SK-N-SH (cell line): ENCODE results near the gene CXCL10. TPM values are rescaled to one million over a fixed set of nuclear protein-coding genes. Genes with fewer than 3 reads are reported as not detected.
"Not testable (repeated sequence)": the region's sequence is repeated elsewhere in the genome, so short reads cannot be mapped to it uniquely, and the experiment has no call there.

Source experiments
- CTCF ChIA-PET: fragments of 300-600, 350-600 bp; formaldehyde crosslinking; extraction: SDS; loops from one replicate; lab custom pipeline; 2021; lab: Yijun Ruan, JAX
- POLR2A ChIA-PET: fragments of 350-600 bp; sonication (Branson Sonifier 250); formaldehyde crosslinking; extraction: SDS; loops from one replicate; lab custom pipeline; 2020; ENCODE audit warnings: antibody characterized with exemption, inconsistent platforms; lab: Yijun Ruan, JAX
- DNase-seq: peaks from one replicate; pipeline ENCODE4 v3.0.0; 2012
- H2AFZ ChIP-seq: fragments of 200-600 bp; sonication (generic); 2 replicates; pipeline ENCODE4 v1.8.1; 2016; ENCODE audit warnings: antibody characterized with exemption, mild to moderate bottlenecking, low read depth
- H3F3A ChIP-seq: fragments of 200-600 bp; sonication (generic); replicated peaks from 2 replicates; pipeline ENCODE3; 2016; ENCODE audit warnings: antibody characterized with exemption, mild to moderate bottlenecking; ENCODE audit not compliant: insufficient read depth
- H3K27ac ChIP-seq, 2 experiments: fragments of 200-500 bp in 1 of 2; fragments of 200-600 bp in 1 of 2; sonication (Bioruptor generic) in 1 of 2; sonication (generic), shearing (Covaris generic) in 1 of 2; 2 replicates each; pipeline versions ENCODE4 v1.5.1 to v1.6.1; 2014 to 2016; ENCODE audit warnings: low read depth in 2 of 2, inconsistent platforms in 1 of 2, low read length in 1 of 2, mild to moderate bottlenecking in 1 of 2, mixed read lengths in 1 of 2
- H3K27me3 ChIP-seq: fragments of 200-600 bp; sonication (generic), shearing (Covaris generic); 2 replicates; pipeline ENCODE4 v1.6.1; 2016; ENCODE audit warnings: mixed run types; ENCODE audit not compliant: insufficient read depth
- H3K36me3 ChIP-seq, 2 experiments: fragments of 200-500 bp in 1 of 2; fragments of 200-600 bp in 1 of 2; sonication (Bioruptor generic) in 1 of 2; sonication (generic) in 1 of 2; replicated peaks in 1 of 2; 2 replicates each; pipeline versions ENCODE3 to v1.5.1; 2014 to 2016; ENCODE audit warnings: low read length in 1 of 2, mild to moderate bottlenecking in 1 of 2; ENCODE audit not compliant: insufficient read depth in 2 of 2, control insufficient read depth in 1 of 2
- H3K4me1 ChIP-seq, 2 experiments: fragments of 200-500 bp in 1 of 2; fragments of 200-600 bp in 1 of 2; sonication (Bioruptor generic) in 1 of 2; sonication (generic), shearing (Covaris generic) in 1 of 2; 2 replicates each; pipeline versions ENCODE4 v1.5.1 to v1.6.1; 2014 to 2016; ENCODE audit warnings: low read depth in 1 of 2, low read length in 1 of 2, mixed run types in 1 of 2; ENCODE audit not compliant: insufficient read depth in 2 of 2, control insufficient read depth in 1 of 2
- H3K4me2 ChIP-seq: fragments of 200-600 bp; sonication (generic), shearing (Covaris generic); 2 replicates; pipeline ENCODE4 v1.6.1; 2017; ENCODE audit warnings: mixed run types
- H3K4me3 ChIP-seq, 2 experiments: fragments of 200-500 bp in 1 of 2; fragments of 200-600 bp in 1 of 2; sonication (Bioruptor generic) in 1 of 2; sonication (generic), shearing (Covaris generic) in 1 of 2; 2 replicates each; pipeline versions ENCODE4 v1.5.1 to v1.8.1; 2014 to 2016; ENCODE audit warnings: low read depth in 2 of 2, inconsistent platforms in 1 of 2, low read length in 1 of 2, mild to moderate bottlenecking in 1 of 2, mixed read lengths in 1 of 2, moderate library complexity in 1 of 2
- H3K79me2 ChIP-seq: fragments of 200-600 bp; sonication (generic); 2 replicates; pipeline ENCODE4 v1.8.1; 2017; ENCODE audit warnings: mild to moderate bottlenecking; ENCODE audit not compliant: insufficient read depth
- H3K9ac ChIP-seq: fragments of 200-600 bp; sonication (generic); 2 replicates; pipeline ENCODE4 v1.6.1; 2017; ENCODE audit warnings: mixed run types
- H3K9me2 ChIP-seq: fragments of 200-600 bp; sonication (generic); 2 replicates; pipeline ENCODE4 v1.6.1; 2017; ENCODE audit warnings: mixed run types
- H3K9me3 ChIP-seq: fragments of 200-600 bp; sonication (generic); 2 replicates; pipeline ENCODE4 v1.6.1; 2017; ENCODE audit warnings: mixed run types, mild to moderate bottlenecking, moderate library complexity
- H4K20me1 ChIP-seq: fragments of 200-600 bp; sonication (generic); 2 replicates; pipeline ENCODE4 v1.6.1; 2017; ENCODE audit warnings: mild to moderate bottlenecking, mixed run types; ENCODE audit not compliant: insufficient read depth
- CHD2 ChIP-seq: fragments of 150-350 bp; IDR thresholded peaks from 2 replicates; pipeline ENCODE4 v1.6.1; 2018; ENCODE audit warnings: low read length; ENCODE audit not compliant: partially characterized antibody
- ELF1 ChIP-seq: IDR thresholded peaks from 2 replicates; pipeline ENCODE4 v1.4.0; 2012
- FOSL2 ChIP-seq: IDR thresholded peaks from 2 replicates; pipeline ENCODE4 v1.4.0; 2012; ENCODE audit warnings: low read depth, mild to moderate bottlenecking, moderate library complexity, borderline replicate concordance
- FOXM1 ChIP-seq: IDR thresholded peaks from 2 replicates; pipeline ENCODE4 v1.4.0; 2012; ENCODE audit warnings: low read depth, mild to moderate bottlenecking
- GABPA ChIP-seq: IDR thresholded peaks from 2 replicates; pipeline ENCODE4 v1.4.0; 2012; ENCODE audit warnings: low read depth, mild to moderate bottlenecking
- GATA2 ChIP-seq: sonication (generic); formaldehyde crosslinking; IDR thresholded peaks from 2 replicates; pipeline ENCODE4 v1.5.0; 2020; ENCODE audit warnings: mild to moderate bottlenecking, missing genetic modification reagents
- MAX ChIP-seq: IDR thresholded peaks from 2 replicates; pipeline ENCODE4 v1.4.0; 2012; ENCODE audit warnings: low read depth
- MEF2A ChIP-seq: IDR thresholded peaks from 2 replicates; pipeline ENCODE4 v1.4.0; 2012; ENCODE audit warnings: low read depth, borderline replicate concordance
- POLR2AphosphoS5 ChIP-seq: IDR thresholded peaks from 2 replicates; pipeline ENCODE4 v1.6.1; 2012; ENCODE audit warnings: low read depth, low read length
- RAD21 ChIP-seq: IDR thresholded peaks from 2 replicates; pipeline ENCODE4 v1.6.1; 2012; ENCODE audit warnings: mild to moderate bottlenecking, low read length
- RXRA ChIP-seq: IDR thresholded peaks from 2 replicates; pipeline ENCODE4 v1.4.0; 2012; ENCODE audit warnings: low read depth, mild to moderate bottlenecking, borderline replicate concordance
- SIN3A ChIP-seq: IDR thresholded peaks from 2 replicates; pipeline ENCODE4 v1.6.1; 2012; ENCODE audit warnings: low read depth, mild to moderate bottlenecking, low read length, moderate library complexity, borderline replicate concordance
- SMC3 ChIP-seq: IDR thresholded peaks from 2 replicates; pipeline ENCODE4 v1.6.1; 2012; ENCODE audit warnings: low read depth, low read length, improper control_type of control experiment
- TAF1 ChIP-seq: IDR thresholded peaks from 2 replicates; pipeline ENCODE4 v1.6.1; 2012; ENCODE audit warnings: low read depth, mild to moderate bottlenecking, low read length, moderate library complexity, borderline replicate concordance
- TEAD4 ChIP-seq: IDR thresholded peaks from 2 replicates; pipeline ENCODE4 v1.4.0; 2012; ENCODE audit warnings: mild to moderate bottlenecking, borderline replicate concordance; ENCODE audit not compliant: insufficient read depth
- WGBS: methylation state at CpG from one replicate; pipeline ENCODE4 v1.1.6; 2017; ENCODE audit warnings: low lambda C conversion rate; 5-methylcytosine and 5-hydroxymethylcytosine counted together
- polyA plus RNA-seq, 3 experiments: library from polyadenylated mRNA; depleted of rRNA; stranded (reverse); fragments of >200 nt; gene quantifications; 2 replicates each; pipeline ENCODE4 v1.2.3, GENCODE V29; 2012
- TF ChIP-seq, protein P1 (sequence below): fragments of 150-350 bp; IDR thresholded peaks from 2 replicates; pipeline ENCODE4 v1.6.1; 2017; ENCODE audit warnings: antibody characterized with exemption, low read length, low read depth, borderline replicate concordance
- TF ChIP-seq, protein P2 (sequence below): IDR thresholded peaks from 2 replicates; pipeline ENCODE4 v1.4.0; 2012; ENCODE audit warnings: low read depth, borderline replicate concordance

Gene CXCL10
- polyA plus RNA-seq, 1 of the 3 experiments (the other 2 are of a cell fraction): not detected

- Histone ChIP-seq H4K20me1 (no peaks in the 10 kb centered on the region), H3K4me1 (no peaks in the 10 kb centered on the region), H3K9me2 (no peaks in the 10 kb centered on the region), H3K79me2 (no peaks in the 10 kb centered on the region), H3K36me3 (no peaks in the 10 kb centered on the region), H3K27ac (no peak overlapping the region), H3K4me3 (no peak overlapping the region), H3K9me3 (no peaks in the 10 kb centered on the region), H3K9ac (no peak overlapping the region), H2AFZ (no peak overlapping the region), H3F3A (no peaks in the 10 kb centered on the region), H3K4me2 (no peak overlapping the region), H3K27me3 (peaks cover 5% of the 10 kb centered on the region; the same call in 1 of the 2 replicates)
- ChIA-PET CTCF (interaction anchor here (1.5 kb wide), 2 partner anchors 59 to 66 kb away, joined by 3 to 4 read pairs; no protein-coding TSS in a partner anchor), POLR2A (no interaction called here)
- 13% methylated on average over 1 of the region's 1 CpG for WGBS
- no peak for DNase-seq
- no peak for TF ChIP-seq POLR2AphosphoS5
- no peak for TF ChIP-seq RXRA
- TF ChIP-seq, protein P1, sequence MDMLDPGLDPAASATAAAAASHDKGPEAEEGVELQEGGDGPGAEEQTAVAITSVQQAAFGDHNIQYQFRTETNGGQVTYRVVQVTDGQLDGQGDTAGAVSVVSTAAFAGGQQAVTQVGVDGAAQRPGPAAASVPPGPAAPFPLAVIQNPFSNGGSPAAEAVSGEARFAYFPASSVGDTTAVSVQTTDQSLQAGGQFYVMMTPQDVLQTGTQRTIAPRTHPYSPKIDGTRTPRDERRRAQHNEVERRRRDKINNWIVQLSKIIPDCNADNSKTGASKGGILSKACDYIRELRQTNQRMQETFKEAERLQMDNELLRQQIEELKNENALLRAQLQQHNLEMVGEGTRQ: no peak
- TF ChIP-seq, protein P2, sequence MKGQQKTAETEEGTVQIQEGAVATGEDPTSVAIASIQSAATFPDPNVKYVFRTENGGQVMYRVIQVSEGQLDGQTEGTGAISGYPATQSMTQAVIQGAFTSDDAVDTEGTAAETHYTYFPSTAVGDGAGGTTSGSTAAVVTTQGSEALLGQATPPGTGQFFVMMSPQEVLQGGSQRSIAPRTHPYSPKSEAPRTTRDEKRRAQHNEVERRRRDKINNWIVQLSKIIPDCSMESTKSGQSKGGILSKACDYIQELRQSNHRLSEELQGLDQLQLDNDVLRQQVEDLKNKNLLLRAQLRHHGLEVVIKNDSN: no peak
- TF ChIP-seq TAF1: no peak
- TF ChIP-seq FOSL2: no peak
- TF ChIP-seq TEAD4: no peak
- no peak for TF ChIP-seq SIN3A
- no peak for TF ChIP-seq GATA2 (CRISPR knock-in tag)
- TF ChIP-seq RAD21: no peak
- TF ChIP-seq CHD2: no peak
- TF ChIP-seq MEF2A: no peak
- TF ChIP-seq GABPA: no peak
- TF ChIP-seq SMC3: no peak
- no peak for TF ChIP-seq MAX
- TF ChIP-seq ELF1: no peak
- TF ChIP-seq FOXM1: no peak
Measured at GRCh38 chr4:76000279-76000678, 23.0 kb downstream of the CXCL10 start.

GRCh38 chr4:75998525-75999147 lies 24.7 kb downstream of the CXCL10 start:
- H2AFZ ChIP-seq, CTCF ChIA-PET: not testable (repeated sequence)

More at GRCh38 chr4:75998525-75999147, 24.7 kb downstream of the CXCL10 start:
- DNase-seq, H3K27me3 ChIP-seq, H4K20me1 ChIP-seq, H3K27ac ChIP-seq, H3K36me3 ChIP-seq, H3K9ac ChIP-seq, H3K9me3 ChIP-seq, POLR2A ChIA-PET, H3K9me2 ChIP-seq, H3K79me2 ChIP-seq, H3K4me3 ChIP-seq, H3F3A ChIP-seq, H3K4me2 ChIP-seq, H3K4me1 ChIP-seq: not testable (repeated sequence)
- 98% methylated on average over 2 of the region's 2 CpGs for WGBS
